MCF 10A (cell line): ENCODE data around the gene TXNDC11. TPM values are rescaled to one million over a fixed set of nuclear protein-coding genes. Genes with fewer than 3 reads are reported as not detected.

ENCODE experiments used
- BruUV-seq: library from RNA; stranded (reverse); fragments of 400-500 nt; replicated peaks from 2 replicates; lab custom pipeline; 2021; lab: Mats Ljungman, UMichigan
- CTCF ChIA-PET: fragments of 300-600 bp; sonication (Branson Sonifier 250); formaldehyde crosslinking; extraction: SDS; loops from one replicate; lab custom pipeline; 2021; ENCODE audit warnings: antibody characterized with exemption, inconsistent platforms; lab: Yijun Ruan, JAX
- POLR2A ChIA-PET: fragments of 300-600, 350-650 bp; sonication (Branson Sonifier 250); formaldehyde crosslinking; extraction: SDS; loops from one replicate; lab custom pipeline; 2020; ENCODE audit warnings: antibody characterized with exemption, inconsistent platforms; lab: Yijun Ruan, JAX
- DNase-seq: peaks from one replicate; pipeline ENCODE4 v3.0.0-alpha.2; 2018; ENCODE audit not compliant: unreplicated experiment
- H3K27ac Mint-ChIP-seq: one replicate; pipeline ENCODE4 v1.8.0; 2022; ENCODE audit warnings: mild to moderate bottlenecking, low read depth, mixed read lengths; ENCODE audit not compliant: unreplicated experiment
- H3K27me3 Mint-ChIP-seq: one replicate; pipeline ENCODE4 v1.8.0; 2022; ENCODE audit warnings: mixed read lengths; ENCODE audit not compliant: insufficient read depth, unreplicated experiment
- H3K36me3 Mint-ChIP-seq: one replicate; pipeline ENCODE4 v1.8.0; 2022; ENCODE audit warnings: mild to moderate bottlenecking, moderate library complexity, mixed read lengths; ENCODE audit not compliant: insufficient read depth, unreplicated experiment
- H3K4me1 Mint-ChIP-seq: one replicate; pipeline ENCODE4 v1.8.0; 2022; ENCODE audit warnings: mixed read lengths; ENCODE audit not compliant: insufficient read depth, unreplicated experiment
- H3K4me3 Mint-ChIP-seq: one replicate; pipeline ENCODE4 v1.8.0; 2022; ENCODE audit warnings: mild to moderate bottlenecking, moderate library complexity, mixed read lengths; ENCODE audit not compliant: unreplicated experiment
- H3K9me3 Mint-ChIP-seq: one replicate; pipeline ENCODE4 v1.8.0; 2022; ENCODE audit warnings: mixed read lengths; ENCODE audit not compliant: unreplicated experiment
- CTCF ChIP-seq: fragments of 200-600 bp; IDR thresholded peaks from one replicate; pipeline ENCODE4 v1.8.0; 2022; ENCODE audit warnings: antibody characterized with exemption, mild to moderate bottlenecking; ENCODE audit not compliant: unreplicated experiment
- intact Hi-C: fragments of 100-400 bp; cut with micrococcal nuclease; formaldehyde crosslinking; loops from 2 replicates; pipeline ENCODE4 v1.14.1; 2022
- total RNA-seq: library from RNA; stranded (reverse); gene quantifications from 2 replicates; pipeline ENCODE4 v1.2.3, GENCODE V29; 2022

Gene TXNDC11
- total RNA-seq, 1 experiment from 2014 or later, result 38.2 TPM

GRCh38 chr16:11779074-11779473 lies 36.4 kb upstream of the TXNDC11 start:
- ChIA-PET POLR2A (interaction anchor here (0.8 to 7.0 kb wide), 6 partner anchors 14 to 102 kb away, joined by 3 to 115 read pairs (median 4); partner anchors contain the start of genes TXNDC11 and ZC3H7A), CTCF (interaction anchor here (0.7 to 1.9 kb wide), 2 partner anchors 19 to 59 kb away, joined by 4 to 10 read pairs; partner anchors contain the start of gene ZC3H7A)
- Mint-ChIP-seq H3K9me3 (no peaks in the 10 kb centered on the region), H3K4me1 (peaks cover 24% of the 10 kb centered on the region), H3K27ac (no peak overlapping the region), H3K36me3 (peaks cover 80% of the 10 kb centered on the region), H3K4me3 (no peak overlapping the region), H3K27me3 (no peaks in the 10 kb centered on the region)
- TF ChIP-seq CTCF, result no peak
- BruUV-seq, result no TSS peak
- intact Hi-C loops, result no loop called here
- DNase-seq, result no peak

GRCh38 chr16:11774065-11774626 lies 31.5 kb upstream of the TXNDC11 start:
- Mint-ChIP-seq H3K27me3 (no peaks in the 10 kb centered on the region), H3K9me3 (no peaks in the 10 kb centered on the region), H3K4me3 (no peak overlapping the region), H3K36me3 (peaks cover 99% of the 10 kb centered on the region), H3K27ac (no peak overlapping the region), H3K4me1 (no peaks in the 10 kb centered on the region)
- intact Hi-C loops, result no loop called here
- CTCF ChIA-PET, result no interaction called here
- no TSS peak for BruUV-seq
- TF ChIP-seq CTCF, result no peak
- no peak for DNase-seq
- POLR2A ChIA-PET, result no interaction called here

- POLR2A ChIA-PET, result interaction anchor here (0.6 to 1.8 kb wide), 3 partner anchors 12 to 26 kb away, joined by 3 to 10 read pairs (median 3); partner anchors contain the start of gene TXNDC11
- H3K27me3 Mint-ChIP-seq, result no peaks in the 10 kb centered on the region
- BruUV-seq, result TSS peak; percentile 11
- H3K4me3 Mint-ChIP-seq, result no peak overlapping the region
- no peak for TF ChIP-seq CTCF
- no peaks in the 10 kb centered on the region for H3K4me1 Mint-ChIP-seq
- intact Hi-C loops, result no loop called here
- H3K27ac Mint-ChIP-seq, result no peak overlapping the region
- CTCF ChIA-PET, result interaction anchor here (0.5 kb wide), 1 partner anchor 1614 kb away, joined by 3 read pairs; no protein-coding TSS in a partner anchor
- H3K9me3 Mint-ChIP-seq, result no peaks in the 10 kb centered on the region
- DNase-seq, result no peak
- H3K36me3 Mint-ChIP-seq, result peaks cover 89% of the 10 kb centered on the region
Measured at GRCh38 chr16:11768849-11769248, 26.2 kb upstream of the TXNDC11 start.

- BruUV-seq, result no TSS peak
Measured at GRCh38 chr16:11762431-11762830, 19.8 kb upstream of the TXNDC11 start.

More at GRCh38 chr16:11762431-11762830, 19.8 kb upstream of the TXNDC11 start:
- peak; percentile 34 for DNase-seq
- Mint-ChIP-seq H3K9me3 (no peaks in the 10 kb centered on the region), H3K4me3 (no peak overlapping the region), H3K4me1 (no peaks in the 10 kb centered on the region), H3K36me3 (peaks cover 91% of the 10 kb centered on the region), H3K27me3 (no peaks in the 10 kb centered on the region), H3K27ac (peak overlapping the region; percentile 57)
- TF ChIP-seq CTCF, result no peak
- ChIA-PET POLR2A (interaction anchor here (1.0 to 2.2 kb wide), 6 partner anchors 9 to 89 kb away, joined by 3 to 11 read pairs (median 6); partner anchors contain the start of genes RSL1D1, TXNDC11 and ZC3H7A), CTCF (no interaction called here)
- intact Hi-C loops, result no loop called here
